Stimulated activated CD4-positive, alpha-beta T cell treated with anti-CD3 and anti-CD28 coated beads, Interleukin-15, amount 100 ng/mL, for 24 hours (primary cell): ENCODE data around the gene COPZ1.
"Not testable (repeated sequence)": the region's sequence is repeated elsewhere in the genome, so short reads cannot be mapped to it uniquely, and the experiment has no call there.

Source experiments
- DNase-seq: peaks from one replicate; pipeline ENCODE4 v3.0.0-alpha.2; 2020

COPZ1 gene, protein sequence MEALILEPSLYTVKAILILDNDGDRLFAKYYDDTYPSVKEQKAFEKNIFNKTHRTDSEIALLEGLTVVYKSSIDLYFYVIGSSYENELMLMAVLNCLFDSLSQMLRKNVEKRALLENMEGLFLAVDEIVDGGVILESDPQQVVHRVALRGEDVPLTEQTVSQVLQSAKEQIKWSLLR

GRCh38 chr12:54324617-54325441 lies at the start of gene COPZ1:
TSS of gene COPZ1 (plus strand) at chr12:54325131. CDS start at chr12:54325164, 33 bp downstream.
- DNase-seq = peak; percentile 94

DNA sequence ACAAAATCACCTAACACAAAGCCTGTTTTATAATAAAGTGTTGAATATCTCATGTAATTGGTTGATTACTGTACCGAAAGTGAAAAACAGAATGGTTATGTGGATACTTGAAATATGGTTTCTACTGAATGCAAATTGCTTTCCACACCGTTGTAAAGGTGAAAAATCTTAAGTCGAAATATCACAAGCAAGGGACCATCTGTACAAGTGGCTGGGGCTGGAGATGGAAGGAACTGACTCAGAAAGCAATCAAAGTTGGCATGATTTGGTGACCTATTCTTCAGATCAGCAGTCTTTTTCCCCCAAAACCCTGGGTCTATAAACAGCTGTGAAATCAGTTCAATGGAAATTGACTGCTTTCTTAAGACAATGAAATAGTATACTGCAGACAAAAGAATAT lies 48.6 kb upstream of the COPZ1 start:
- no peak for DNase-seq

- DNase-seq = peak; percentile 23
Observed at GRCh38 chr12:54277823-54278276, 47.1 kb upstream of the COPZ1 start.

GRCh38 chr12:54279227-54279631 lies 45.7 kb upstream of the COPZ1 start:
- DNase-seq = no peak

DNA sequence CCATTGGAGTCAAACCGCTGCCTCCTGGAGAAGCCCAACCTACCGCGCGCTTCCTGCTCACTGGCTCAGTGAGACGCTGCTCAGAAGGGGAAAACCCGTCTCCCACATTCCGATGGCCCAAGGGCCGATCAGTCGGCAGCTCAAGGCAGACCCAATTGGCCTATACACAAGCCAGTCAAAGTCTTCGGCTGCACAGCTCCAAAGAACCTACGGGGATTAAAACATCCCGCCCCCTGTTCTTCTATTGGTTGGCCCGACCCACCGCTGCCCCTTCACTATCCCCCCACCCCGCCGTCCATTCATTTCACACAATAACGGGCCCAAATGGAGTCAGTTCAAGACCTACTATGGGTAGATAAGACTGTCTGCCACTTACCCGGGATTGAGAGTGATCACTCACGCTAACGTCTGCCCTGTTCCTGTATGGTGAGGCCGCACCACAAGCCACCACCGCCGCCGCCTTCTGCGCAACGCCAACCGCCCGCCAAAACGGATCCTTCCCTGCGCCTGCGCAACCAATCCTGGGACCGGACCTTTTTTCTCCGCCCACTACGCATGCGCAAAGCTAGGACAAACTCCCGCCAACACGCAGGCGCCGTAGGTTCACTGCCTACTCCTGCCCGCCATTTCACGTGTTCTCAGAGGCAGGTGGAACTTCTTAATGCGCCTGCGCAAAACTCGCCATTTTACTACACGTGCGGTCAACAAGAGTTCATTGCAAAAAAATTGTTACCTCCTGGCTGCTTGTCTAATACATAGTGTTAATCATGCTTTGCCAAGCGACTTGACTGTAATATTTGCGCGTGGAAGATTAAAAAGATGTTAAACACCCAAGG lies 45.1 kb upstream of the COPZ1 start, which contains the start of gene CBX5:
CBX5 (minus strand) TSS at position 491 of the 836 bp plus-strand sequence. CDS start 22,472 bp downstream, outside the sequence.
- peak; percentile 99 for DNase-seq

- DNase-seq = peak; percentile 94
Observed at GRCh38 chr12:54280468-54281260, 44.3 kb upstream of the COPZ1 start, which contains the start of gene HNRNPA1. TSS of gene HNRNPA1 (plus strand) at chr12:54280726. CDS start at chr12:54280808, 82 bp downstream.

DNA sequence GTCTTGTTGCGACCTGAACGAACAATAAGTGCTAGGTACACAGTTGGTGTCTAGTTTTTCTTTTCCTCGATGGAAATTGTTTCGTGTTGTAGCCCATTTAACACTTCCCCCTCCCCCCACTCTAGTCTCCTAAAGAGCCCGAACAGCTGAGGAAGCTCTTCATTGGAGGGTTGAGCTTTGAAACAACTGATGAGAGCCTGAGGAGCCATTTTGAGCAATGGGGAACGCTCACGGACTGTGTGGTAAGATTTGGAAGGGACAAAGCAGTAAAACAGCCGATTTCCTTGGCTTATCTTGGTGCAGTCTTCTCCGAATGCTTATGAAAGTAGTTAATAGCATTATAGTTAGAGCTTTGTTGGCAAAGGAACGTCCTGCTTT lies 43.7 kb upstream of the COPZ1 start:
- not testable (repeated sequence) for DNase-seq

GRCh38 chr12:54281694-54282093 lies 43.2 kb upstream of the COPZ1 start:
- not testable (repeated sequence) for DNase-seq

DNA sequence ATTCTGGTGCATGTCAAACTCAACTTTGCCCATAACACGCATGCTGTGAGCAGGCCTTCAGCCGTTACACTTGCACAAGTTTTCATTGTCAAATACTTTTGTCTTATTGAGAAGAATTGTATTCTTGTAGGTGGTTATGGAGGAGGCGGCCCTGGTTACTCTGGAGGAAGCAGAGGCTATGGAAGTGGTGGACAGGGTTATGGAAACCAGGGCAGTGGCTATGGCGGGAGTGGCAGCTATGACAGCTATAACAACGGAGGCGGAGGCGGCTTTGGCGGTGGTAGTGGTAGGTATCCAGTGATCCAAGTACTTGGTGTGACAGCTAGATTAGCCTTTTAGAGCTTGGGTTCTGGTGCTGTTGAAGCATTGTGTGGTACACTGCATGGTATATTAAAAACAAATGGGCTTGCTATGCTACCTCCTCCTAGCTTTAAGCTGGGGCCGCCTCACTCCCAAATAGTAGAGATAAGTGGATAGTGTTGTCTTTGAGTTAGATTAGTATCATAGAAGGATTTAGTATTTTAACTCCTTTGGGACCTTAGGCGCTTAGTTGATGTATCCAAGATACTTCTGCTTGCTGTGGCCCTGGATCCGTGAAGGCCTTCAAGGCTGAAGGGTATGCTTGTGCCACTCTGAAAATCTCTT lies 41.9 kb upstream of the COPZ1 start:
- DNase-seq = peak; percentile 61

- not testable (repeated sequence) for DNase-seq
Observed at GRCh38 chr12:54284070-54284780, 40.7 kb upstream of the COPZ1 start.

- DNase-seq = no peak
Observed at GRCh38 chr12:54285150-54286041, 39.5 kb upstream of the COPZ1 start.

- DNase-seq = no peak
Observed at GRCh38 chr12:54286042-54287030, 38.6 kb upstream of the COPZ1 start.

- peak; percentile 36 for DNase-seq
Observed at GRCh38 chr12:54287261-54288157, 37.4 kb upstream of the COPZ1 start.

- no peak for DNase-seq
Observed at GRCh38 chr12:54292083-54292930, 32.6 kb upstream of the COPZ1 start.

- no peak for DNase-seq
Observed at GRCh38 chr12:54292931-54293241, 32.0 kb upstream of the COPZ1 start.

DNA sequence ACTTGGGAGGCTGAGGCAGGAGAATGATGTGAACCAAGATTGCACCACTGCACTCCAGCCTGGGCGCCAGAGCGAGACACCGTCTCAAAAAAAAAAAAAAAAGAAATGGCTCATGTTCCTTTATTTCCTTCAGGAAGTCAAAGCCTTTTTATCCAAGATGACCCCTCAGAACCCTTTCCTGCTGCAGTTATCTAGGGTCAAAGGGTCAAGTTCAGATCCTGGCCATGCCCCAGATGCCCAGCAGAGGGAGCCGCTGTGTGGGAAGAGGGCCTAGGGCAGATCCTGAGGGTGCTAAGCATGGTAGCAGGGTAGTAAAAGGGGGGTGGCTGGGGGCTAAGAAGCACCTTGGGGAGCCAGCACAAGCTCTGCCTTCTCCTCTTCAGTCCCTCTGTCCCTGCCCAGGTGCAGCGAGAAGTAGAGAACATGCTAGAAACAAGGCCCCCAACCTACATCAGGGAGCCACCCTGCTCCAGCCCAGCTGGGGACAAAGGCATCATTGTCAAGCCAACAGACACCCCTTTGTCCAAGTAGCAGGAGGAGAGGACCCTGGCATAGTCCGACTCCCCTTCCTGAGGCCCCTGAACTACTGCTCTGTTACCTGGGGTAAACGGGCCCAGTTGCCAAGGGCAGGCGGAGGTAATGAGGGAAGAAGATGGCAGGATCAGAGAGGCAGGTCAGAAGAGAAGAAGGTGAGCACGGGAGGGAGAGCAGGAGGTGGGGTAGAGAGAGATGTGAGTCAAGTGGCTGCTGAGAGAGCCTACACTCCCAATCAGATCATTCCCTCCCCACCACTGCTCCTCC lies 30.6 kb upstream of the COPZ1 start:
- DNase-seq = peak; percentile 67
